C4-2B (cell line): Measurements from ENCODE around the gene SLC39A9.

ENCODE experiments used
- H3K27ac ChIP-seq: fragments of 450-650 bp; 2 replicates; pipeline ENCODE4 v1.5.1; 2017
- CTCF ChIP-seq: fragments of 450-650 bp; conservative IDR thresholded peaks from 2 replicates; pipeline ENCODE4 v1.5.1; 2017; ENCODE audit warnings: mild to moderate bottlenecking
- ZFX ChIP-seq: fragments of 450-650 bp; IDR thresholded peaks from 2 replicates; pipeline ENCODE4 v1.6.1; 2017

Gene SLC39A9

GRCh38 chr14:69424149-69424923, 25.8 kb downstream of the SLC39A9 start:
- no peak overlapping the region for H3K27ac ChIP-seq
- no peak for TF ChIP-seq CTCF
- TF ChIP-seq ZFX, result no peak

- no peak for TF ChIP-seq CTCF
- TF ChIP-seq ZFX, result no peak
- no peak overlapping the region for H3K27ac ChIP-seq
Observed at GRCh38 chr14:69427596-69427995, 29.1 kb downstream of the SLC39A9 start.

GRCh38 chr14:69428289-69428998, 30.0 kb downstream of the SLC39A9 start:
- no peak for TF ChIP-seq CTCF
- no peak for TF ChIP-seq ZFX
- H3K27ac ChIP-seq, result no peak overlapping the region

- no peak overlapping the region for H3K27ac ChIP-seq
- no peak for TF ChIP-seq ZFX
Observed at GRCh38 chr14:69429643-69430042, 31.2 kb downstream of the SLC39A9 start.

DNA sequence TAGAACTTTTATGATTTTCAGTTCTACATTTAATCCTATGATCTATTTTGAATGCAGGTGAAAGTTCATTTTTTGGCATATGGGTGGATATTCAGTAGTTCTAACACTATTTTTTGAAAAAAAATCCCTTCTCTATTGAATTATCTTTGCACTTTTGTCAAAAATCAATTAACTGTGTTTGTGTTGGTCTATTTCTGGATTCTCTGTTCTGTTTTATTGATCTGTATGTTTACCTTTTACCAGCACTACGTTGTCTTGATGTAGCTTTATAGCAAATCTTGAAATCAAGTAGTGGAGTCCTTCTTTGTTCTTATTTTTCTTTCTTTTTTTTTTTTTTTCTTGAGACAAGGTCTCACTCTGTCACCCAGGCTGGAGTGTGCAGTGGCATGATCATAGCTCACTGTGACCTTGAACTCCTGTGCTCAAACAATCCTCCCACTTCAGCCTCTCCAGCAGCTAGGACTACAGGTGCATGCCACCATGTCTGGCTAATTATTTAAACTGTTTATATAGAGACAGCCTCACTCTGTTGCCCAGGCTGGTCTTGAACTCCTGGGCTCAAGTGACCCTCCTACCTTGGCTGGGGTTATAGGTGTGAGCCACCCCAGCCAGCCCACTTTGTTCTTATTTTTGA, 31.9 kb downstream of the SLC39A9 start:
- no peak for TF ChIP-seq CTCF
- no peak for TF ChIP-seq ZFX
- H3K27ac ChIP-seq, result no peak overlapping the region

- no peak for TF ChIP-seq CTCF
- TF ChIP-seq ZFX, result no peak
Observed at GRCh38 chr14:69432364-69432763, 33.9 kb downstream of the SLC39A9 start.

GRCh38 chr14:69439521-69440270, 41.2 kb downstream of the SLC39A9 start:
- no peak overlapping the region for H3K27ac ChIP-seq
- TF ChIP-seq ZFX, result no peak
- TF ChIP-seq CTCF, result no peak

More at GRCh38 chr14:69432364-69432763, 33.9 kb downstream of the SLC39A9 start:
- H3K27ac ChIP-seq, result no peak overlapping the region
